Retinal pigment epithelial cell (primary cell): ENCODE data around the gene HEPHL1.

Experiments
- DNase-seq: peaks from one replicate; pipeline ENCODE4 v3.0.0-alpha.2; 2010; ENCODE audit warnings: low read depth
- H3K4me3 ChIP-seq: 2 replicates; pipeline ENCODE4 v1.5.1; 2011; ENCODE audit warnings: mild to moderate bottlenecking, low read length, control low read depth, moderate library complexity
- TF ChIP-seq, protein P1 (sequence below): conservative IDR thresholded peaks from 2 replicates; pipeline ENCODE4 v1.5.1; 2011; ENCODE audit warnings: low read depth, low read length, control low read depth, inconsistent platforms

HEPHL1 gene

DNA sequence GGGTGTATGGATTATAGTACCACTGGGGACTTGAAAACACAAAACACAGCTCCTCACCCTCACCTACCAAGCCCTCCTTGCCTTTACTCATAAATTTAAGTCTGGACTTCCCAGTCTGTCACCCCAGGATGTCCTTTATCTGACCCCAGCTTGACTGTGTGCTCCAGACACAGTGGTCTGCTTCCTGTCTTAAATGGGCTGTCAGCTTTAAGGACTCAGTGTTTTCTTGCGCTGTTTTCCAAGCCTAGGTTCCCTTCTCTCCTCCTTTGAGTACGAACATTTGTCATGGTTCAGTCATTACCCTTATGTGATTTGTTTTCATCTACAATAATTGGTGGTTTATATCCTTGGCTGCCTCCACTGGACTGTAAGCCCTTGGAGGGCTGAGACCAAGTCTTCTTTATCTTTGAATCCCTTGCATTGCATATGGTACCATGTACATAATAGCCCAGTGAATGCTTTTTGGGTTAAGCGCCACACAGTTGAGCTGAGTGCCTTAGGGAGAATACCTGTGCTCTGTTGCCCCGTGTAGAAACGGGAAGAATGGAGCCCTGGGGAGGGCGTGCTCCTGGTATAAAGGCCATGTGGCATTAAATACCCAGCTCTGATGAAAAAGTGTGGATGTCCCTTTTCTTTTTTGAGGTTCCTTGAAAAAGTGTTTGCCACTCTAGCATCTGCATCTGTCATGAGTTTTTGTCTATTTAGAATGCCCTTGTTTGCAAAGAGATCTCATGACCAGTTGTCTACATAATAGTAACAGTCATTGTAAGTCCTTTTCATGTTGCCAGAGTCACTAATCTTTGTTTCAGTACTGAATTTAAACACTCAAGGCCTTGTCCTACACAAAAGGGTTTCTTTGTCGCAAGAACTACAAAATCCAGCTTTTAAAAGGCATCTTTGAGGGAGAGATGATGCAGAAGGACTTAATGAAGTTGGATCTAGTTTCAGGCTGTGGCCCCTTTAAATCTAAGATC, 121.4 kb downstream of the HEPHL1 start:
- no peak for DNase-seq
- H3K4me3 ChIP-seq: no peak overlapping the region

DNA sequence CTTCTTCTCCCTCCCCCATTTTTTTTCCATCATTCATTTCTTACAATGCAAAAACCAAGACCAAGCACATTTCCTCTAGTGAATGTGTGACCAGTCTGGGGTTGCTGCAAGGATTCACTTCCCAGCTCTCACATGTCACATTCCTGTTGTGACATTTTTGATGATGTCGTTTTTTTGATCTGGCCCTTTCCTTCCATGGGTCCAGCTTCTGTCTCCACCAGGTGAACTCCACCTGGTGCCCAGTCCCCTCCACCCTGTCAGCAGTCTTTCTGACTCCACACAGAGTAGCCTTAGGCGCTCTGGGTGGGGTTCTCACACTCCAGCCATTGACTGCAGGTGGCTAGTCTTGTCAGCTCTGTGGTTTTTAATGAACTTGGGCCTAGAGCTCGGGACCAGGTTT, 123.1 kb downstream of the HEPHL1 start:
- no peak for DNase-seq
- no peak overlapping the region for H3K4me3 ChIP-seq
- TF ChIP-seq, protein P1, sequence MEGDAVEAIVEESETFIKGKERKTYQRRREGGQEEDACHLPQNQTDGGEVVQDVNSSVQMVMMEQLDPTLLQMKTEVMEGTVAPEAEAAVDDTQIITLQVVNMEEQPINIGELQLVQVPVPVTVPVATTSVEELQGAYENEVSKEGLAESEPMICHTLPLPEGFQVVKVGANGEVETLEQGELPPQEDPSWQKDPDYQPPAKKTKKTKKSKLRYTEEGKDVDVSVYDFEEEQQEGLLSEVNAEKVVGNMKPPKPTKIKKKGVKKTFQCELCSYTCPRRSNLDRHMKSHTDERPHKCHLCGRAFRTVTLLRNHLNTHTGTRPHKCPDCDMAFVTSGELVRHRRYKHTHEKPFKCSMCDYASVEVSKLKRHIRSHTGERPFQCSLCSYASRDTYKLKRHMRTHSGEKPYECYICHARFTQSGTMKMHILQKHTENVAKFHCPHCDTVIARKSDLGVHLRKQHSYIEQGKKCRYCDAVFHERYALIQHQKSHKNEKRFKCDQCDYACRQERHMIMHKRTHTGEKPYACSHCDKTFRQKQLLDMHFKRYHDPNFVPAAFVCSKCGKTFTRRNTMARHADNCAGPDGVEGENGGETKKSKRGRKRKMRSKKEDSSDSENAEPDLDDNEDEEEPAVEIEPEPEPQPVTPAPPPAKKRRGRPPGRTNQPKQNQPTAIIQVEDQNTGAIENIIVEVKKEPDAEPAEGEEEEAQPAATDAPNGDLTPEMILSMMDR: no peak

More for the DNA sequence above, 121.4 kb downstream of the HEPHL1 start:
- TF ChIP-seq, protein P1: no peak

DNA sequence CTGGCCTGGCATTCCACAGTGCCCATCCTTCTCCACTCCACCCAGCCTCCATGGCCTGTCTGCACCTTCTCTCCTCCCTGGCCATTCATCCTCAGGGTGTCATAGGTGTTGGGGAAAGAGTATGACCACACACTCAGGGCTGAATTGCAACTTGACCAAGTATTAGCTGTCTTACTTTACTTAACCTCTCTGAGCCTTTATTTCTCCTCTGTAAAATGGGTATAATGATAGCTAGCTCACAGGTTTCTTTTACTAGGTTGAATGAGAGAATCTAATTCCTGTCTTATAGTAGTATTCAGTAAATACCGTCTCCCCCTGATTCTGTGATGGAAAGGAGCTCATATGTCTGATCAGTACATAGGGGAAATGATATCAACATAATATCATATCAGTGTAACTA, 123.5 kb downstream of the HEPHL1 start:
- TF ChIP-seq, protein P1: no peak
- no peak for DNase-seq
- H3K4me3 ChIP-seq: no peak overlapping the region

DNA sequence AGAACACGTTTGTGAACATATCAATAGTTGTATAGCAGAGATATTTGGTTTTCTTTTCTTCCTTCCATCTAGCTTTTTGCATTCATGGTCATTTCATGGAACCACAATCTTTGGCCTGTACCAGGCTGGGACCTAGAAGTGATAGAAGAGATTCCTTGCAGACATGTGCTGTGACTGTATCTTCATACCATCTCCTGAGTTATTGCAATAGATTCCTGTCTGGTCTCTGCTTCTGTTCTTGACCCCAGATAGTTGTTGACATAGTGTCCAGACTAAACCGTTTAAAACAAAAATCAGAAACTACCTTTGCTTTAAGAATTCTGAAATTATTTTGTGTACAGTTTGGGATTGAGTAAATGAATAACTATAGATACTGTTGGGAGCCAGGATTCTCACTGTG, 124.3 kb downstream of the HEPHL1 start:
- TF ChIP-seq, protein P1: no peak
- no peak overlapping the region for H3K4me3 ChIP-seq
- no peak for DNase-seq

DNA sequence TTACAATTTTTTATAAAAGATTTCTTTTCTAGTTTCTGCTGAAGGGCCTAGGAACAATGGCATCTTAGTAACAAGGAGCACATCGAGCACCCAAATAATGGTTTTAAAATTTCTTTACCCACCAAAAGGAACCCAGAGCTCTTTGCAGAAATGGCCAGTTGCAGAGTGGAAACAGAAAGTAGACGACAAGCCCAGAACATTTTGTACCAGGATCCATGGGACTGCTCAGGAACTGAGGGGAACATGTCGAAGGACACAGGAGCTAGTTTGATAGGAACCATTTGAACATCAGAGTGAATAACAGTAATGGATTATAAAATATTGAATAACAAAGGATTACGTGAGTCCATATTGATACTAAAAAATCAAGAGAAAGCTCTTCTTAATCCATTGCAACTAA, 124.8 kb downstream of the HEPHL1 start:
- DNase-seq: no peak
- TF ChIP-seq, protein P1: no peak
- no peak overlapping the region for H3K4me3 ChIP-seq

DNA sequence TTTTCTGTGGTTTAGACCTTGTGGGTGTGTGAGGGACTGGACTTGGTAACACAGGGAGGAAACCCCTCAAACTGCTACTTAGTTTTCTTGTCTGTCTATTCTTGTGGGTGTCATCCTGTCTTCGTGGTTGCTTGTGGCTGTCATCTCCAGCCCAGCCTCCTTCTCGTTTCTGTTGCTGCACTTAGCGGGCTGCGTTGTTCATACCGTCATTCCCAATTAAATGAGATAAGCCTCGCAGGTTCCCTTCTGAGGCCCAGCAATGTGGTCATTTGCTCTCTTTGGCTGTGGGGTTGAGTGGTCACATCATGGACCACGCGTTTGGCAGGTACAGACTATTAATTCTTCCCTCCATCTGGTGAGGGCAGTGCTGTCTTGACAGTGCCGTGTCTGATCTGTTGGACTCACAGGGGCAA, 126.3 kb downstream of the HEPHL1 start:
- DNase-seq: no peak
- H3K4me3 ChIP-seq: no peak overlapping the region
- TF ChIP-seq, protein P1: no peak

DNA sequence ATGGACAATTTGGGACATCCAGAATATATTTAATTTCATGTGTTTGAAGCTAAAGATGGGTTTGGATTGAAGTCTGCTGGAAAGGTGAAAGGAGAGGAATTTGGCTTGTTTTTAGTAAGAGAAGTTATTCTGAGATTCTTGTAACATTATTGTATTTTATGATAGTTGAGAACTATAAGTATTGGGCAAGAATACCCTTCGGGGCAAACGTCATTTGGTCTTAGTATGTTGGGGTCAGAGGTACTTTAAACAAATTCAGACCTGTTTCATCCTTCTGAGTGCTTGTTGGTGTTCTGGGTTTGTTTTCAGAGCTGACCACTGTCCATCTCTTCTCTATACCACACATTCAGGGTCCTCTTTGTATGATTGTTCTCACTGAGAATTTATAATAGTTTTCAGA, 127.0 kb downstream of the HEPHL1 start:
- DNase-seq: no peak
- H3K4me3 ChIP-seq: no peak overlapping the region
- TF ChIP-seq, protein P1: no peak
